Activated T-cell treated with anti-CD3 and anti-CD28 coated beads, Interleukin-2, amount 50 U/mL, for 72 hours (primary cell): Measurements from ENCODE around the gene PDCL3. TPM values are rescaled to one million over a fixed set of nuclear protein-coding genes. Genes with fewer than 3 reads are reported as not detected.
A peak's percentile ranks its signal among the peaks of the same experiment; 100 is the strongest.

ENCODE experiments used
- ATAC-seq, 2 donors: fragments of 150-1000 bp; cut with Tn5 transposase; replicated peaks in 1 of 2; 2 replicates each; pipeline ENCODE4 v1.10.0; 2021; ENCODE audit warnings: moderate library complexity in 2 of 2, mild to moderate bottlenecking in 1 of 2
- DNase-seq, 2 donors: peaks; one replicate each; pipeline ENCODE4 v3.0.0; 2021 to 2022; ENCODE audit warnings: mixed read lengths in 1 of 2
- H3K27ac Mint-ChIP-seq: one replicate; pipeline ENCODE4 v1.8.0; 2022; ENCODE audit warnings: mild to moderate bottlenecking, moderate library complexity, mixed read lengths
- H3K27me3 Mint-ChIP-seq: one replicate; pipeline ENCODE4 v1.8.0; 2022; ENCODE audit warnings: low read depth, mixed read lengths
- H3K36me3 Mint-ChIP-seq, 2 donors: one replicate each; pipeline ENCODE4 v1.8.0; 2022; ENCODE audit warnings: mixed read lengths in 2 of 2, mild to moderate bottlenecking in 1 of 2; ENCODE audit not compliant: insufficient read depth in 2 of 2
- H3K4me1 Mint-ChIP-seq: one replicate; pipeline ENCODE4 v1.8.0; 2022; ENCODE audit warnings: low read depth, mixed read lengths
- H3K4me3 Mint-ChIP-seq, 2 donors: one replicate each; pipeline ENCODE4 v1.8.0; 2022; ENCODE audit warnings: mild to moderate bottlenecking in 2 of 2, mixed read lengths in 2 of 2, moderate library complexity in 2 of 2
- H3K9me3 Mint-ChIP-seq, 2 donors: one replicate each; pipeline ENCODE4 v1.8.0; 2022; ENCODE audit warnings: mixed read lengths in 2 of 2
- total RNA-seq, 2 donors: library from RNA; stranded (reverse); gene quantifications; one replicate each; pipeline ENCODE4 v1.2.3, GENCODE V29; 2022

PDCL3 gene
- total RNA-seq, 2 donors from 2014 or later: 30.8 to 36.8 TPM

DNA sequence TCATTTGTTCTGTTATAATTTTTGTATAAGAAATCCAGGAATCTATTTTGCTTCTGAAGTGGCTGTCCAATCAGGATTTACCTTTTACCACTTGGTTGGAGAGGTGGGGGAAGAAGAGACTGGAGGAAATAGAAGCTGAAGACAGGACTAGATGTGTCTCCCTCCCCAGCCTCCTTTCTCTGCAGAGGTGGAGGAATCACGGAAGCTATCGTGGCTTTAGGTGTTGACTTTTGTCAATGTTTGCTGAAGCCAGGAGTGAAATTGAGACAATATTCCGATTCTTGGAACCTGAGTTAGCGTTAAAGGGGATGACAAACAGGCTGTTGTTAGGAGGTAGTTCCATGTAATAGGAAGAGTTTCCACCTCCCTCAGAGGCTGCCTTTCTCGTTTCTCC is 43.5 kb downstream of the PDCL3 start:
- no peaks in the 10 kb centered on the region for H3K36me3 Mint-ChIP-seq
- peaks cover 6% of the 10 kb centered on the region for H3K27me3 Mint-ChIP-seq
- H3K9me3 Mint-ChIP-seq: no peaks in the 10 kb centered on the region
- no peak overlapping the region for H3K4me3 Mint-ChIP-seq
- H3K27ac Mint-ChIP-seq: no peak overlapping the region
- ATAC-seq (no peak), DNase-seq (no peak)
- peaks cover 6% of the 10 kb centered on the region for H3K4me1 Mint-ChIP-seq

DNA sequence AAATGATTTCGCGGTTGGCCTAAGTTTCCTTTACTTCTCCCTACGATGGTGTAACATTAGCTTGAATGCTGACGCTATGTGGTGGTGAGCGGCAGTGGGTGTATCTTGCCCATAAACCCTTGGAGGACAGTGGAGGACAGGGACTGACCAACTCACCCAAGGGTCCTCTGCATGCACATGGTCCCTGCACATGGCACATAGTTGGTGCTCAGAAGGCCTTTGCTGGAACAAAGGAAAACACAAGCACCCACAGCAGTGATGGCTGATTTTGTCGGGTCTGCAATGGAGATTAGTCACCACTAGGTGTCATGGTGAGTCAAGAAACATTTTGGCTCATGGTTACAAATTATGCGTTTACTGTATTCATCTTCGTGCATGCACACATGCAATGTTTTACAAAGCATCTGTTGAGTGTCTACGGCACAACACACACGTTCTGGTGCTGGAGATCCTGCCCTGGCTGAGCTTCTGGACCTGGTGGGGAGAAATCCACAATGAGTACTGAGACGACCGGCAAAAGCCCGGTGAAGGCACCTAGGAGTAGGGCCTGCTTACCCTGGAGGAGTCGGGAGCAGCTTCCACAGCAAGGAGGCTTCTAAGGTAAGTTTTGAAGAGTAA is 44.0 kb downstream of the PDCL3 start:
- Mint-ChIP-seq H3K36me3 (no peaks in the 10 kb centered on the region), H3K4me1 (peaks cover 6% of the 10 kb centered on the region), H3K4me3 (no peak overlapping the region), H3K27me3 (peaks cover 6% of the 10 kb centered on the region), H3K9me3 (no peaks in the 10 kb centered on the region), H3K27ac (no peak overlapping the region)
- ATAC-seq: peak; percentile 51 to 53
- peak; percentile 21 to 32 for DNase-seq

DNA sequence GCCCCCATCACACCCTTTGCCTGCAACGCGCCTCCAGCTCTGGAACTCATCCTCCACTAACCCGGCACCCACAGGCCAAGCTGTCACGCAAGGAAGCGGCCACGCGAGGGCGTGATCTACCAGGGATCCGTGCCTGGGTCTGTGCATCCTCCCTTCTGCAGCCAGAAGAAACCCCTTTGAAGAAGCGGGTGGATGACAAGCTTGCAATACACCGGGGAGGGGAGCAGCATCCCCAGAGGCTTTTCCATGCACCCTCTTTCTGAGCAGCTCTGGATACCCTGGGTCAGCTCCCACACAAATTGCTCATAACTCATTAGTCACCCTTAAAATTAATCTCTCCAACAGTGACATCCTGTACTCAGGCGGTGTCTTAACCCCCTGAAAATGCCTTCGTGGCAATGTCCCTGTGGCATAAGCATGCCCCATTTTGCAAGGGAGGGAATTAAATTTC is 47.6 kb downstream of the PDCL3 start:
- Mint-ChIP-seq H3K36me3 (no peaks in the 10 kb centered on the region), H3K27me3 (peaks cover 6% of the 10 kb centered on the region), H3K9me3 (no peaks in the 10 kb centered on the region), H3K27ac (no peak overlapping the region), H3K4me3 (no peak overlapping the region), H3K4me1 (peaks cover 6% of the 10 kb centered on the region)
- DNase-seq (peak; percentile 74 to 81), ATAC-seq (peak; percentile 84 to 89)

DNA sequence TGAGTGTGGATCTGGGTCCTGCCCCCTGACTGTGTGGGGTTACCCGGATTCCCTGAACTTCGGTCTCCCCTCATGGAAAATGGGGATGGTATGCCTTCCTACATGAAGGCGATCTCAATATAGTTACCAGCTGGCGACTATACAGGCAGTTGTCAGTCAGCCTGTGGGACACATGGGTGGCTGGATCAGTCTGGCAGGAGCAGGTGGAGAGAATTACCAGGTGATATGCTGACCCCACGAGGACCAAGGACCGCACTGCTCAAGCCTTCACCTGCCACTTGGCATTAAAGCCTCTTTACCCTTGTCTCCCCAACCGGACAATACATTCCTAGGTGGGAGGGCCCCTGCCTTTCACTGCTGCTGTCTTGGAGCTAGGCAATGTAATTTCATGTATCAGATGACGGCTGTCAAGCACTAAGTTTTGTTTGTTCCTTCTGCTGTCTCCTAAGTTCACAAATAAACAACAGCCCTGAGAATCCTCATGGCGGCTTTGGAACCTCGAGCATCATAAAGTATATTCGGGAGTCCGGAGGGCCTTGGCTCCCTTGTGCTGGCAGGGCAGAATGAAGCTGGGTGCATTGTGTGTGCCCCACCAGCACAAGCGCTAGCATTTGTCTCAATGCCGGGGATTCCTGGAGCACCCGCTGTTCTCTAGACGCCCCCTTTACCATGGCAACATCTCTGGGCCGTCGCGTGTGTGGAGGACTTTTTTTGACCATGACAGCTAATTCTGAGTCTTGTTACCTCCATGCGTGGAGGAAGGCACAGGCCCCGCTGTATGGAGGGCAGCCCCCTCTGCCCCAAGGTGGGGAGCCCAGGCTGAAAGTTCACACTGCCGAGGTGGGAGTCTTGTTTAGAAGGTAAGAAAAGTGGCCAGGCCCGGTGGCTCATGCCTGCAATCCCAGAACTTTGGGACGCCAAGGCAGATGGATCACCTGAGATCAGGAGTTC is 48.6 kb downstream of the PDCL3 start:
- H3K27ac Mint-ChIP-seq: no peak overlapping the region
- no peaks in the 10 kb centered on the region for H3K36me3 Mint-ChIP-seq
- H3K27me3 Mint-ChIP-seq: peaks cover 6% of the 10 kb centered on the region
- H3K4me3 Mint-ChIP-seq: no peak overlapping the region
- DNase-seq (no peak), ATAC-seq (no peak)
- no peaks in the 10 kb centered on the region for H3K9me3 Mint-ChIP-seq
- peaks cover 6% of the 10 kb centered on the region for H3K4me1 Mint-ChIP-seq

DNA sequence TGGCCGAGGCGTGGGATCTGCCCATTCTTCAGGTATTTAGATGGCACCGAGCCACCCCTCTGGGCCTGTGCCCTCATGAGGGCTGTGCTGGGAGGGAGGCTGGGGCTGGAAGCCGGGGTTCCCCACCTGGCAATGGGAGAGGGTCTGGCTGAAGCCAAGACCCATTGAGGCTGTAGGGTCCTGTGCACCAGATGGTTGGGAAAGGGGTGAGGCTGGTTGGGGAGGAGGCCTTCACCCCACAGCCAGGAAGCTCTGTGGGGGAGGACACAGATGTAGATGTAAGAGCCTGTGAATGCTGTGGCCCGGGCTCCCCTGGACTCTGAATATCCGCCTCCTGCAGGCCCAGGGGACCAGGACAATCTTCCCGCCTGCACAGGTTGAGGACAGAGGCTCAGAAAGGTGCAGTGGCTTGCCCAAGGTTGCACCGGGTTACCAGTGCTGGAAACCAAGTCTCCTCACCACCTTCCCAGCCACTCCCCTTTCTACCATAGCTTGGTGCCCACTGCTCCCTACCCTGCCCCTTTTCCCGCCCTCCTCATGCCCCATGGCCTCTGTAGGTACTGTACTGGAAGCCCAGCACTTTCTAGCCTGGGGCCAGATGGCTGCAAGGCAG is 49.7 kb downstream of the PDCL3 start:
- H3K4me3 Mint-ChIP-seq: no peak overlapping the region
- H3K9me3 Mint-ChIP-seq: no peaks in the 10 kb centered on the region
- no peaks in the 10 kb centered on the region for H3K36me3 Mint-ChIP-seq
- no peaks in the 10 kb centered on the region for H3K27me3 Mint-ChIP-seq
- no peak overlapping the region for H3K27ac Mint-ChIP-seq
- DNase-seq (no peak), ATAC-seq (no peak)
- H3K4me1 Mint-ChIP-seq: peaks cover 6% of the 10 kb centered on the region

DNA sequence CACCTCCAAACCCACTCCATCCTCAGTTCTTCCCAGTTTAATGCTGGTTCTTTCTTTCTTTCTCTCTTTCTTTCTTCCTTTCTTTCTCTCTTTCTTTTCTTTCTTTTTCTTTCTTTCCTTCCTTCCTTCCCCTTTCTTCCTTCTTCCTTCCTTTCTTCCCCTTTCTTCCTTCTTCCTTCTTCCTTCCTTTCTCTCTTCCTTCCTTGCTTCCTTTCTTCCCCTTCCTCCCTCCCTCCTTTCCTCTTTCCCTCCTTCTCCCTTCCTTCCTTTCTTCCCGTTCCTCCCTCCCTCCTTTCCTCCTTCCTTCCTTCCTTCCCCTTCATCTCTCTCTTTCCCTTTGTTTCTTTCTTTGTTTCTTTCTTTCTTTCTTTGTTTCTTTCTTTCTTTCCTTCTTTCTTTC is 50.9 kb downstream of the PDCL3 start:
- ATAC-seq (no peak), DNase-seq (no peak)
- Mint-ChIP-seq H3K4me1 (peaks cover 11% of the 10 kb centered on the region), H3K36me3 (no peaks in the 10 kb centered on the region), H3K27ac (no peak overlapping the region), H3K27me3 (no peaks in the 10 kb centered on the region), H3K4me3 (no peak overlapping the region), H3K9me3 (no peaks in the 10 kb centered on the region)

DNA sequence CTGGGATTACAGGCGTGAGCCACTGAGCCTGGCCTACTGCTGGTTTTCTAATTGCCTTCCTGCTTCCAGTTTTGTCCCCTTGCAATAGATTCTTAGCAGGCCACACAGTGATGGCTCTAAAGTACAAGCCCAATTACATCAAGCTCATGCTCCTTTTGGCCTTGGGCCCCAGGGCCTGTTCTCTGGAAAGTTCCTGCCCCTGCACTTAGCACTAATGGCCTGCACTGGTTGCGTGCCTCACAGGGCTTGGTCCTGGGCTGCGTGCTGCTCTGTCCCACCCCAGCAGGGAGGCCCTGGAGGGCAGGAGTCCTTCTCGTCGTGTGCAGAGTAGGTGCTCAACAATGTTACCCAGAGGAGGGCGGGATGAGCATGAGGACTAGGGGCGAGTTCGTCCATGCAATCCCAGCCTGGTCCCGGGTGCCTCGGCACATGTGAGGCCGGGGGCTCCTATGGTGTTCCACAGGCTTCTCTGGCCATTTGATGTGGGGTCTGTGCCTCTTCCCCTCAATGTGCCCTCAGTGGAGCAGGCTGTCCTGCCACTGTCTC is 51.7 kb downstream of the PDCL3 start:
- Mint-ChIP-seq H3K27me3 (no peaks in the 10 kb centered on the region), H3K36me3 (no peaks in the 10 kb centered on the region), H3K4me1 (peaks cover 11% of the 10 kb centered on the region), H3K27ac (no peak overlapping the region), H3K4me3 (no peak overlapping the region), H3K9me3 (no peaks in the 10 kb centered on the region)
- no peak for ATAC-seq
- no peak for DNase-seq

DNA sequence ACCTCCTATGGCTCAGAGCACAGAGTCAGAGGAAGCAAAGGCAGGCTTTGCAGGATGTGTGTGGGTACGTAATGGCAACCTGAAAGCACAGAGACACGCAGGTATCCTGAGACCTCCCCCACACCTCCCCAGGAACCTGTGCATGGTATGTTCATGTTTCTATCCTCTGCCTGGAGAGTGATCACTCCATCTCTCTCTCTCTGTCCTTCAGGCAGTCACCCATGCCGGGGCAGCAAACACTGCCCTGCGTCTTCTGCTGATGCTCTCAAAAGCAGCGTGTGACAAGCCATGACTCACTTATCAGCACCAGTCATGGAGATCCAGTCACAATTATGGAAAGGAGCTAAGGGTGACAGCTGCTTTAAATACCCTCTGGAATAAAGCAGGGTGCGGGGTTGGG is 52.7 kb downstream of the PDCL3 start:
- Mint-ChIP-seq H3K4me3 (no peak overlapping the region), H3K27me3 (no peaks in the 10 kb centered on the region), H3K27ac (no peak overlapping the region), H3K9me3 (no peaks in the 10 kb centered on the region), H3K4me1 (peaks cover 11% of the 10 kb centered on the region), H3K36me3 (no peaks in the 10 kb centered on the region)
- DNase-seq: no peak
- ATAC-seq: no peak

DNA sequence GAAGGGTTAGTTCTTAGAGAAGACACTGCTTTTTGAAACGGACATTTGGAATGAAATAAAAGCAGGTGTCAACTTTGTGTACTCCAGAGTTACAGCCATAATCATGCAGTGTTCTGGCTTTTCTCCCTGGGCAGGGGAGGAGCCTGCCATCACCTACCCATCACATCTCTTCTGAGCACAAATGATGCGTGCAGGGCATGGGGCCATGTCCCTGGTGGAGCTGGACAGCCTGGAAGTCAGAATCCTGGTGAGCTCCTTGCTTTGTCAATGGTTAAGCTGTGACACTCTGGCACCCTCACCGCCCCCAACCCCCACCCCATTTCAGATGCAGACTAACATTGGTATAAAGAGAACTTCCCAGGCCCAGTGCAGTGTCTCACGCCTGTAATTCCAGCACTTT is 53.1 kb downstream of the PDCL3 start:
- no peaks in the 10 kb centered on the region for H3K27me3 Mint-ChIP-seq
- H3K36me3 Mint-ChIP-seq: no peaks in the 10 kb centered on the region
- ATAC-seq (no peak), DNase-seq (no peak)
- H3K27ac Mint-ChIP-seq: no peak overlapping the region
- H3K4me3 Mint-ChIP-seq: no peak overlapping the region
- peaks cover 0 to 2% of the 10 kb centered on the region in 2 donors for H3K9me3 Mint-ChIP-seq
- H3K4me1 Mint-ChIP-seq: peaks cover 11% of the 10 kb centered on the region

DNA sequence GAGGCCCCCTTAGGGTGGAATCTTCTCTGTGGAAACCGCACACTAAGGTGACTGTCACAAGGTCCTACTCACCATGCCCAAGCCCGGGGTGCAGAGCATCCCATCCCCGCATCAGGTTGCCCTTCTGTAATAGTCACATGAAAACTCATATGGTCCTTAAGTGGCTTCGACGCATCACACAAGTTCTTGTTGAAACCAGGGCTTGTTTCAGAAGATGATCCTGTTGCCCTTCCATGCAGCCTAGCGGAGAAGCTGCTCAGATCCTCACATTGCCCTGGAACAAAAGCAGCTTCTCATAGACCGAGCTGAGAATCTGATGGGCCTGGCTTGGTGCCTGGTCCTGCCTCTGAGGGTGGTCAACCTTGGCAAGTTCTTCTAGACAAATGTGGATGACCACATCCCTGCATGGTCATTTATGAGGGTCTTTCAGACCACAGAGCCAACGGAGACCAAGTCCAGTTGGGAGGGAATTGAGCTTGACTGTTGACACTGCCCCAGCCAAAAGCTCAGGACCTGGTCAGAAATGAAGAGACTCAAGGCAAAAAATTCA is 54.1 kb downstream of the PDCL3 start:
- Mint-ChIP-seq H3K36me3 (peaks cover 0 to 4% of the 10 kb centered on the region in 2 donors), H3K27me3 (no peaks in the 10 kb centered on the region), H3K4me1 (peaks cover 11% of the 10 kb centered on the region), H3K4me3 (no peak overlapping the region), H3K9me3 (peaks cover 0 to 2% of the 10 kb centered on the region in 2 donors), H3K27ac (no peak overlapping the region)
- DNase-seq (no peak), ATAC-seq (no peak)

DNA sequence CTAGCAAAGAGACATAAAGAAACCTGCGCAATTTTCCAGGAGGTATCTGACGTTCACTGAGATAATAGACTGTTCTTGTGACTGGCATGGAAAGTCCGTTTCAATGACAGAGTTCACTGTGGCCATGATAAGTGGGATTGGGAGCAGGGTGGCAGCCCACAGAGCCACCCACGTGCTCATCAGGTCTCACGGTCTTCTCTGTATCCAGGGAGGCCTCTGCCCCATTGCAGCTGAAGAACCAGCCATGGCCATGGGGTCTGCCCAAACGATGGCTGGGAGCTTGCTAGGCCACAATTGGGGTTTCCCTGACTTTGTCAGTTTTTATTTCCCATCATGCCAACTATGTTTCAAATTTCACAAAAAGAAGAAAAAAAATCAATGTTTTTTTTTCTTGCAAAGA is 57.2 kb downstream of the PDCL3 start:
- Mint-ChIP-seq H3K9me3 (peaks cover 0 to 2% of the 10 kb centered on the region in 2 donors), H3K36me3 (peaks cover 0 to 4% of the 10 kb centered on the region in 2 donors), H3K4me3 (no peak overlapping the region), H3K27me3 (no peaks in the 10 kb centered on the region), H3K4me1 (peaks cover 11% of the 10 kb centered on the region), H3K27ac (no peak overlapping the region)
- DNase-seq: no peak
- ATAC-seq: no peak

DNA sequence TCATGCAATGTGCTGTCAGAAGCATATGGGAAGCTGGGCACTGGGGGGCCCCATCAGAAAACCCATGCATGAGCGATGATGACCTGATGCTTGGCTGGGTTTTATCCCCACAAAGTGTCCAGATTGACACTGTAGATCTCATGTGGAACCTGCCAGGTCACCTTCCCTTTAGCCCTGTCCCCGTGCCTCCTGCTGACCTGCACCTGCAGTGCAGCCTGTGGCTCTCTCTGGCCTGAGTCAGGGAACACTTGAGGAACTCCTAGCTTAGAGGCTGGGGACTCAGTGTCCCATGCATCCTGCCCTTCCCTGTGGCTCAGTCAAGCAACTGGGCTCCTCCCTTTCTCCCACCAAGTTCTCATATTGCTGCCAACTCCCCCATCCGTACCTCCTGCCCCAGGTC is 57.7 kb downstream of the PDCL3 start:
- H3K27ac Mint-ChIP-seq: no peak overlapping the region

More for the DNA sequence above, 57.7 kb downstream of the PDCL3 start:
- ATAC-seq: no peak
- H3K4me1 Mint-ChIP-seq: peaks cover 11% of the 10 kb centered on the region
- H3K4me3 Mint-ChIP-seq: no peak overlapping the region
- H3K27me3 Mint-ChIP-seq: no peaks in the 10 kb centered on the region
- peaks cover 0 to 2% of the 10 kb centered on the region in 2 donors for H3K9me3 Mint-ChIP-seq
- peaks cover 0 to 4% of the 10 kb centered on the region in 2 donors for H3K36me3 Mint-ChIP-seq
- no peak for DNase-seq
